Measurements from ENCODE around the gene AEBP2. TPM values are rescaled to one million over a fixed set of nuclear protein-coding genes. Genes with fewer than 3 reads are reported as not detected.

Gene AEBP2
- total RNA-seq, 1 donor from 2014 or later = 36.5 TPM

DNA sequence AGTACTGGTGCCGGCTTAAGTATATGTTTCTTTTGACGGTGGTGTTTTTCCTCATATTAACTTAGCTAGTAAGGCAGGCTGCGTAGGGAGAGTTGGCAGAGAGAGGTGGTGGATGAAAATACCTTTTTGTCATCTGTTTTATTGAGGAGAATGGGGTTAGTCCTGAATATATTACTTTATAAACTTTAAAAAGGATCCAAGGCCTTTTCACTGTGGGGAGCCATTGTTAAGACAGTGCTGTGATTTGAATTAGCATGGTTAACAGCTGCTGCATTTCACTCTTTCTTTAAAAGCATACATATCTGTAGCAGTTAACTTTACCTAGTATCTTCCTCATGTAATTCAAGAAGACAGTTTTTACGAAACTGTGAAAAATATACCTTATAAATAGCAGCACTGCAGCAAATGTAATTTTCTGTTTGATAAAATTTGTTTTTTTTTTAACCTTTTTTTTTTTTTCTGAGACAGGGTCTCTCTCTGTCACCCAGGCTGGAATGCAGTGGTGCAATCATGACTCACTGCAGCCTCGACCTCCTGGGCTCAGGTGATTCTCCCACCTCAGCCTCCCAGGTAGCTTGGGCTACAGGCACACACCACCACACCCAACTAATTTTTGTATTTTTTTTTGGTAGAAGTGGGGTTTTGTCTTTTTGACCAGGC lies 57.1 kb downstream of the AEBP2 start:
- no peak for DNase-seq (ENCODE audit: low spot score)
- no peaks in the 10 kb centered on the region for H3K27me3 Mint-ChIP-seq (ENCODE audit: low read depth)
- TF ChIP-seq, protein P1, sequence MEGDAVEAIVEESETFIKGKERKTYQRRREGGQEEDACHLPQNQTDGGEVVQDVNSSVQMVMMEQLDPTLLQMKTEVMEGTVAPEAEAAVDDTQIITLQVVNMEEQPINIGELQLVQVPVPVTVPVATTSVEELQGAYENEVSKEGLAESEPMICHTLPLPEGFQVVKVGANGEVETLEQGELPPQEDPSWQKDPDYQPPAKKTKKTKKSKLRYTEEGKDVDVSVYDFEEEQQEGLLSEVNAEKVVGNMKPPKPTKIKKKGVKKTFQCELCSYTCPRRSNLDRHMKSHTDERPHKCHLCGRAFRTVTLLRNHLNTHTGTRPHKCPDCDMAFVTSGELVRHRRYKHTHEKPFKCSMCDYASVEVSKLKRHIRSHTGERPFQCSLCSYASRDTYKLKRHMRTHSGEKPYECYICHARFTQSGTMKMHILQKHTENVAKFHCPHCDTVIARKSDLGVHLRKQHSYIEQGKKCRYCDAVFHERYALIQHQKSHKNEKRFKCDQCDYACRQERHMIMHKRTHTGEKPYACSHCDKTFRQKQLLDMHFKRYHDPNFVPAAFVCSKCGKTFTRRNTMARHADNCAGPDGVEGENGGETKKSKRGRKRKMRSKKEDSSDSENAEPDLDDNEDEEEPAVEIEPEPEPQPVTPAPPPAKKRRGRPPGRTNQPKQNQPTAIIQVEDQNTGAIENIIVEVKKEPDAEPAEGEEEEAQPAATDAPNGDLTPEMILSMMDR (IDR thresholded peaks at IDR 0.05) = no peak
- H3K4me3 Mint-ChIP-seq (ENCODE audit: unreplicated experiment) = no peak overlapping the region
- H3K27ac Mint-ChIP-seq (ENCODE audit: unreplicated experiment) = no peak overlapping the region
- H3K36me3 Mint-ChIP-seq (ENCODE audit: low read depth) = peaks cover 6% of the 10 kb centered on the region
- peaks cover 8% of the 10 kb centered on the region for H3K4me1 Mint-ChIP-seq (ENCODE audit: low read depth)
- no peaks in the 10 kb centered on the region for H3K9me3 Mint-ChIP-seq (ENCODE audit: low read depth)

DNA sequence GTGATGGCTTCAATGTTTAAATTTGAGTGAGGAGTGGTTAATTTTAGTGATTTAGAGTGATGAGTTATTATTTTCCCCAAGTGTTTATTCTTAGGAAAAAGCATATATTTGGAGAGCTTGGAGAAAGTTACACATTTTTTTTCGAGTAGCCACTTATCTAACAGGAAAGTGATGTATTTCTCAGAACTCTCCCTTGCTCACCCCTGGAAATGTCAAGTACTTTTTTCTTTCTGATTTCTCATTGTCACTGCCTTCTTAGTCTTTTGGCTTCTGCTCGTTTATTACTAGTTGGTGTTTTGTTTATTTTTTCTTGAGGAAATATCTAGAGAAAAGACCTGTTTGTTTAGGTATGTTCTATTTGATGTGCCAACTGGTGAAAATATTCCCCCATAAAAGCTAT lies 58.8 kb downstream of the AEBP2 start:
- Mint-ChIP-seq H3K4me3 (ENCODE audit: unreplicated experiment) (no peak overlapping the region), H3K27ac (ENCODE audit: unreplicated experiment) (peak overlapping the region; percentile 63), H3K27me3 (ENCODE audit: low read depth) (no peaks in the 10 kb centered on the region), H3K4me1 (ENCODE audit: low read depth) (peaks cover 2% of the 10 kb centered on the region), H3K36me3 (ENCODE audit: low read depth) (peaks cover 6% of the 10 kb centered on the region), H3K9me3 (ENCODE audit: low read depth) (no peaks in the 10 kb centered on the region)
- DNase-seq (ENCODE audit: low spot score) = no peak
- TF ChIP-seq, protein P1 (IDR thresholded peaks at IDR 0.05) = no peak

DNA sequence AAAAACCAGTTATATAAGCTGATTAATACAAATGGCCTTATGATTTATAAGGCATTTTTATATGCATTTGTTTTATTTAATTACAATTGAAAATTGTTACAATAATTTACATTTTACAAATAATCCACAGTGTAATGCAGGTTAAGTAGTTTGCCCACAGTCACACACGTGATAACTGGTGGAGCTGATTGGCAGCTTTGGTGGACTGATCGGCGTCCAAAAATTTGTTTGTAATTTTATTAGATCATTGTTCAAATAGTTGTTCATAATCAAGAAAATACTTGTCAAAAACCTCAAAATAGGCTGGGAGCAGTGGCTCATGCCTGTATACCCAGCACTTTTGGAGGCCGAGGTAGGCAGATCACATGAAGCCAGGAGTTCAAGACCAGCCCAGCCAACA lies 59.7 kb downstream of the AEBP2 start:
- TF ChIP-seq, protein P1 (IDR thresholded peaks at IDR 0.05) = no peak
- Mint-ChIP-seq H3K4me3 (ENCODE audit: unreplicated experiment) (no peak overlapping the region), H3K4me1 (ENCODE audit: low read depth) (peaks cover 4% of the 10 kb centered on the region), H3K9me3 (ENCODE audit: low read depth) (no peaks in the 10 kb centered on the region), H3K36me3 (ENCODE audit: low read depth) (peaks cover 4% of the 10 kb centered on the region), H3K27me3 (ENCODE audit: low read depth) (no peaks in the 10 kb centered on the region), H3K27ac (ENCODE audit: unreplicated experiment) (no peak overlapping the region)
- DNase-seq (ENCODE audit: low spot score) = no peak

DNA sequence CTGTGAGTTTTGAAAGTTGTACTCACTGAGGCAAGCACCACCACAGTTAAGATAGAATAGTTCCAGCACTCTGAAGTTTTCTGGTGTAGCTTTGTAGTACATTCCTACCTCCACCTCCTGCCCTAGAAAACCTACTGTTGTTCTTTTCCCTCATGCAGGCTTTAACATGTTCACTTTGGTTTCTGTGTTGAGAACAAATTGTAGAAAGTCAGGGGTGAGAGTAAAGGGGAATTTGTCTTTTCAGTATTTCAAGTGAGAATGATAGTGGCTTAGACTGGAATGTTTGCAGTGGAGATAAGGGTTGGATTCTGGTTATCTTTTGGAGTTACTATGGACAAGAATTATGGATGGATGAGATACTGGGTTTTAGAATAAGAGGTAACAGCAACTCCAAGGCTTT lies 67.2 kb downstream of the AEBP2 start:
- H3K36me3 Mint-ChIP-seq (ENCODE audit: low read depth) = peaks cover 4% of the 10 kb centered on the region

DNA sequence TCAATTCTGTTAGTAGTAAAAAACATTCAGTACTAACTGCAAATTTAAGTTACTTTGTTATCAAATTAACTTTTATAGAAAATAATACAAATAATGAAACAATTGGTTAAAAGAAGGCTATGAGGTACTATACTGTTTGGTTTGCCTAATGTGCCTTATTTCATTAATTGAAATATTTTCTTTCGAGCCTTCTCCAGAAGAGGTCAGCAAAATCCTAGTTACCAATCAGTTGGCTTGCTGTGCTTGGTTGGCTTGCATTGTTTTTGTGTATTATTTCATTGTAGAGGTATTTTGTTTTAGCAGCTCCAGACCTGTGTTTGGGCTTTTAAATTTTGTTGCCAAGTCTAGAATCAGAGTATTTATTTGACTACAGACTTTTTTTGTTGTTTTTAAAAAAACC lies 68.5 kb downstream of the AEBP2 start:
- Mint-ChIP-seq H3K36me3 (ENCODE audit: low read depth) (peaks cover 4% of the 10 kb centered on the region), H3K27ac (ENCODE audit: unreplicated experiment) (peak overlapping the region; percentile 25), H3K4me1 (ENCODE audit: low read depth) (peaks cover 27% of the 10 kb centered on the region), H3K27me3 (ENCODE audit: low read depth) (no peaks in the 10 kb centered on the region), H3K9me3 (ENCODE audit: low read depth) (no peaks in the 10 kb centered on the region), H3K4me3 (ENCODE audit: unreplicated experiment) (no peak overlapping the region)
- DNase-seq (ENCODE audit: low spot score) = no peak
- TF ChIP-seq, protein P1 (IDR thresholded peaks at IDR 0.05) = peak; percentile 76

More for the DNA sequence above, 67.2 kb downstream of the AEBP2 start:
- H3K9me3 Mint-ChIP-seq (ENCODE audit: low read depth) = no peaks in the 10 kb centered on the region
- peaks cover 27% of the 10 kb centered on the region for H3K4me1 Mint-ChIP-seq (ENCODE audit: low read depth)
- no peaks in the 10 kb centered on the region for H3K27me3 Mint-ChIP-seq (ENCODE audit: low read depth)
- peak overlapping the region; percentile 13 for H3K27ac Mint-ChIP-seq (ENCODE audit: unreplicated experiment)
- TF ChIP-seq, protein P1 (IDR thresholded peaks at IDR 0.05) = no peak
- no peak overlapping the region for H3K4me3 Mint-ChIP-seq (ENCODE audit: unreplicated experiment)
- no peak for DNase-seq (ENCODE audit: low spot score)
